ENCODE data around the gene GPR141.

GPR141 gene

GRCh38 chr7:37675749-37676148 lies 7.8 kb upstream of the GPR141 start:
- CTCF ChIA-PET, result no interaction called here
- POLR2A ChIA-PET, result no interaction called here
- H3K4me3 ChIP-seq (ENCODE audit: low read depth, low read length), result no peak overlapping the region
- DNase-seq (ENCODE audit: low read depth, low spot score), result no peak
- TF ChIP-seq, protein P1, sequence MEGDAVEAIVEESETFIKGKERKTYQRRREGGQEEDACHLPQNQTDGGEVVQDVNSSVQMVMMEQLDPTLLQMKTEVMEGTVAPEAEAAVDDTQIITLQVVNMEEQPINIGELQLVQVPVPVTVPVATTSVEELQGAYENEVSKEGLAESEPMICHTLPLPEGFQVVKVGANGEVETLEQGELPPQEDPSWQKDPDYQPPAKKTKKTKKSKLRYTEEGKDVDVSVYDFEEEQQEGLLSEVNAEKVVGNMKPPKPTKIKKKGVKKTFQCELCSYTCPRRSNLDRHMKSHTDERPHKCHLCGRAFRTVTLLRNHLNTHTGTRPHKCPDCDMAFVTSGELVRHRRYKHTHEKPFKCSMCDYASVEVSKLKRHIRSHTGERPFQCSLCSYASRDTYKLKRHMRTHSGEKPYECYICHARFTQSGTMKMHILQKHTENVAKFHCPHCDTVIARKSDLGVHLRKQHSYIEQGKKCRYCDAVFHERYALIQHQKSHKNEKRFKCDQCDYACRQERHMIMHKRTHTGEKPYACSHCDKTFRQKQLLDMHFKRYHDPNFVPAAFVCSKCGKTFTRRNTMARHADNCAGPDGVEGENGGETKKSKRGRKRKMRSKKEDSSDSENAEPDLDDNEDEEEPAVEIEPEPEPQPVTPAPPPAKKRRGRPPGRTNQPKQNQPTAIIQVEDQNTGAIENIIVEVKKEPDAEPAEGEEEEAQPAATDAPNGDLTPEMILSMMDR (IDR thresholded peaks at IDR 0.05; ENCODE audit: insufficient read depth, low read length, missing control alignments), result no peak

DNA sequence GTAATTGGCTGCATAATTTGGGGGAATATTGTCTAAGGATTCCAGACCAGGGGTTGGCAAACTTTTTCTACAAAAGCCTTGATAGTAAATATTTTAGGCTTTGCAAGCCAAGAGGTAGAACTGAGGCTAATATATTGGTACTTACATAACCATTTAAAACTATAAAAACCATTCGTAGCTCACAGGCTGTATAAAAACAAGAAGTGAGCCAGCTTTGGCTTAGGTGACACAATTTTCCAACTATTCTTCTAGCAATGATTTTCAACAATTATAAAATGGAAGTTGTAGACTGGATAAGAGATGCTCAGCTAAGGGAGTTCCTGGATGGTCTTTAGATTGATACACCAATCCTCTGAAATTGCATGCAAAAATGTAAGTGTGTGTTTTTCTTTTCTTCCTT lies 1.4 kb downstream of the GPR141 start:
- POLR2A ChIA-PET, result no interaction called here
- DNase-seq (ENCODE audit: low read depth, low spot score), result no peak
- CTCF ChIA-PET, result no interaction called here
- no peak overlapping the region for H3K4me3 ChIP-seq (ENCODE audit: low read depth, low read length)
- TF ChIP-seq, protein P1 (IDR thresholded peaks at IDR 0.05; ENCODE audit: insufficient read depth, low read length, missing control alignments), result no peak

DNA sequence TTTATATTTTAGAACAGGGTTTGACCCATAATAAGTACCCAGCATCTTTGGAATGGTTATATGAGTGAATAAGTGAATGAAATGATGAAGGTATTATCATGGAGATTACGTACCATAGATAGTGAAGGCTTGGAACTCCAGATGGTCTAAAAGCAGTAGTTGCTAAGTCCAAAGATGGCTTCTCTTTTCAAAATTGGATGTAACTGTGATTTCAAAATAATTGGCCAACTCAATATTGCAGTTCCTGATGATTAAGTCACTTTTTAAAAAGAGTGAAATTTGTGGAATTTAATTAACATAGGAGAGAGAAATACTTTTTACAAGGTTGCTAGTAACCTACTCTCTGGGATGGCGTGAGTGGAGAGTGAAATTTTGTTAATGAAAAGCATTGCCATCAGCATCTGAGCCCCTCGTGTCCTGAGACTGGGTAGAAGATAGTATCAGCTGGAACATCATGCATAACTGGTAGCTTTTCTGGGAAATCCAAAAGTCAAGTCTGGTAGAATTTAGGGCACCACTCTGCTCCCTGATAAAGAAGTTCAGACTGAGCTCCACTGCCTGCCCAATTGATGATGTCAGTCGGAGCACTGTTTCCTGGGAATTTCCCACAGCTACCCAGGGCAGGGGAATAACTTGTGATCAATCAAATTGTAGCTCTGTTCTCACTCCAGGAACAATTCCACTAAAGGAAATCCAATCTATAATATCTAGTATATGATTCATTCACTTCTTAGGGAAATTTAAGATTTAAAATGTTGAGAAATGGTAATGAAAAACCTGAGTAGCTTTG lies 3.2 kb downstream of the GPR141 start:
- no peak overlapping the region for H3K4me3 ChIP-seq (ENCODE audit: low read depth, low read length)
- TF ChIP-seq, protein P1 (IDR thresholded peaks at IDR 0.05; ENCODE audit: insufficient read depth, low read length, missing control alignments), result no peak
- ChIA-PET CTCF (no interaction called here), POLR2A (no interaction called here)
- DNase-seq (ENCODE audit: low read depth, low spot score), result no peak

DNA sequence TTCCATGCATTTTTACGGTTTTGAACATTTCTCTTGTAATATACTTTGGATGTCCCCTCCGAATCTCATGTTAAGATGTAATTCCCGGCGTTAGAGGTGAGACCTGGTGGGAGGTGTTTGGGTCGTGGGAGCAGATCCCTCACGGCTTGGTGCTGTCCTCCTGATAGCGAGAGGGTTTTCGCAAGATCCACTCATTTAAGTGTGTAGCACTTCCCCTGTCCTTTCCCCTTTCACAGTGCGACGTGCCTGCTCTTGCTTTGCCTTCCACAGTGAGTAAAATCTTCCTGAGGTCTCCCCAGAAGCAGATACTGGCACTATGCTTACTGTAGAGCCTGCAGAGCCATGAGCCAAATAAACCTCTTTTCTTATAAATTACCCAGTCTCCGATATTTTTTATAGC lies 6.6 kb downstream of the GPR141 start:
- ChIA-PET POLR2A (no interaction called here), CTCF (no interaction called here)
- TF ChIP-seq, protein P1 (IDR thresholded peaks at IDR 0.05; ENCODE audit: insufficient read depth, low read length, missing control alignments), result no peak
- DNase-seq (ENCODE audit: low read depth, low spot score), result no peak
- H3K4me3 ChIP-seq (ENCODE audit: low read depth, low read length), result no peak overlapping the region

GRCh38 chr7:37694208-37695094 lies 10.9 kb downstream of the GPR141 start:
- TF ChIP-seq, protein P1 (IDR thresholded peaks at IDR 0.05; ENCODE audit: insufficient read depth, low read length, missing control alignments), result no peak
- H3K4me3 ChIP-seq (ENCODE audit: low read depth, low read length), result no peak overlapping the region
- CTCF ChIA-PET, result no interaction called here
- POLR2A ChIA-PET, result no interaction called here
- no peak for DNase-seq (ENCODE audit: low read depth, low spot score)

GRCh38 chr7:37698276-37698675 lies 14.7 kb downstream of the GPR141 start:
- no peak for DNase-seq (ENCODE audit: low read depth, low spot score)
- TF ChIP-seq, protein P1 (IDR thresholded peaks at IDR 0.05; ENCODE audit: insufficient read depth, low read length, missing control alignments), result no peak
- CTCF ChIA-PET, result no interaction called here
- no peak overlapping the region for H3K4me3 ChIP-seq (ENCODE audit: low read depth, low read length)
- POLR2A ChIA-PET, result no interaction called here
